K562 (cell line): ENCODE data around the gene LRRC51. TPM values are rescaled to one million over a fixed set of nuclear protein-coding genes. Genes with fewer than 3 reads are reported as not detected.

Experiments
- ETS2 ChIP-seq: IDR thresholded peaks from 2 replicates; pipeline ENCODE4 v1.6.1; 2016; ENCODE audit warnings: borderline replicate concordance, missing genetic modification characterization, mild to moderate bottlenecking, moderate library complexity, missing compliant biosample characterization; ENCODE audit not compliant: poor library complexity, severe bottlenecking
- FOXJ3 ChIP-seq: sonication (generic); formaldehyde crosslinking; IDR thresholded peaks from 2 replicates; pipeline ENCODE4 v1.4.0; 2020; ENCODE audit warnings: mild to moderate bottlenecking, missing genetic modification reagents
- FUS ChIP-seq: fragments of 200-400 bp; formaldehyde crosslinking; optimal IDR thresholded peaks from 2 replicates; pipeline ENCODE3; 2017; ENCODE audit warnings: low read depth, low read length
- GABPB2 ChIP-seq: fragments of 250-450 bp; sonication (Bioruptor Pico); conservative IDR thresholded peaks from 2 replicates; pipeline ENCODE4 v1.5.1; 2021; ENCODE audit warnings: mild to moderate bottlenecking
- GTF2F1 ChIP-seq: IDR thresholded peaks from 2 replicates; pipeline ENCODE4 v1.6.1; 2011; ENCODE audit warnings: low read depth, low read length, improper control_type of control experiment
- HDAC1 ChIP-seq, 2 experiments: fragments of 450-650 bp; IDR thresholded peaks; 2 replicates each; pipeline ENCODE4 v1.6.1; 2016 to 2017; ENCODE audit warnings: inconsistent platforms in 1 of 2, mild to moderate bottlenecking in 1 of 2, moderate library complexity in 1 of 2
- HES1 ChIP-seq: fragments of 450-650 bp; IDR thresholded peaks from 2 replicates; pipeline ENCODE4 v1.6.1; 2016; ENCODE audit warnings: low read depth, mild to moderate bottlenecking, moderate library complexity
- IRF2 ChIP-seq: sonication (generic); formaldehyde crosslinking; IDR thresholded peaks from 2 replicates; pipeline ENCODE4 v1.8.1; 2022; ENCODE audit warnings: mild to moderate bottlenecking, missing genetic modification reagents
- IRF9 ChIP-seq: fragments of 450-650 bp; IDR thresholded peaks from 2 replicates; pipeline ENCODE4 v1.6.1; 2016; ENCODE audit warnings: missing biosample characterization, missing genetic modification characterization
- KLF6 ChIP-seq: fragments of 250-450 bp; sonication (Bioruptor Pico); IDR thresholded peaks from 2 replicates; pipeline ENCODE4 v1.4.0; 2020; ENCODE audit warnings: mild to moderate bottlenecking, moderate library complexity, borderline replicate concordance
- MNT ChIP-seq, 2 experiments: fragments of 450-650 bp; conservative IDR thresholded peaks; 2 replicates each; pipeline ENCODE4 v1.6.1; 2017; ENCODE audit warnings: mild to moderate bottlenecking in 2 of 2, moderate library complexity in 2 of 2
- NELFE ChIP-seq: IDR thresholded peaks from 2 replicates; pipeline ENCODE4 v1.6.1; 2011; ENCODE audit warnings: mild to moderate bottlenecking; ENCODE audit not compliant: insufficient read depth, insufficient read length
- NFE2L1 ChIP-seq: fragments of 450-650 bp; IDR thresholded peaks from 2 replicates; pipeline ENCODE4 v1.6.1; 2016; ENCODE audit warnings: missing genetic modification characterization, low read depth, mild to moderate bottlenecking, missing compliant biosample characterization, moderate library complexity, borderline replicate concordance
- NR2F6 ChIP-seq: fragments of 450-650 bp; formaldehyde crosslinking; IDR thresholded peaks from 2 replicates; pipeline ENCODE4 v1.4.0; 2020; ENCODE audit warnings: mild to moderate bottlenecking
- PHB2 ChIP-seq: fragments of 450-650 bp; IDR thresholded peaks from 2 replicates; pipeline ENCODE4 v1.6.1; 2017; ENCODE audit warnings: low read depth
- POU5F1 ChIP-seq: fragments of 150-350 bp; IDR thresholded peaks from 2 replicates; pipeline ENCODE4 v1.6.1; 2014; ENCODE audit warnings: borderline replicate concordance, low read length, low read depth, mild to moderate bottlenecking; ENCODE audit not compliant: partially characterized antibody
- PTTG1 ChIP-seq: fragments of 450-650 bp; IDR thresholded peaks from 2 replicates; pipeline ENCODE4 v1.6.1; 2016; ENCODE audit warnings: low read depth, mild to moderate bottlenecking, missing genetic modification characterization, missing compliant biosample characterization
- TAF9B ChIP-seq: fragments of 450-650 bp; IDR thresholded peaks from 2 replicates; pipeline ENCODE4 v1.6.1; 2018; ENCODE audit warnings: mild to moderate bottlenecking; ENCODE audit not compliant: partially characterized antibody
- THRAP3 ChIP-seq: fragments of 450-650 bp; IDR thresholded peaks from 2 replicates; pipeline ENCODE4 v1.6.1; 2016; ENCODE audit warnings: mild to moderate bottlenecking, inconsistent platforms, borderline replicate concordance
- ZFP91 ChIP-seq: sonication (generic); formaldehyde crosslinking; IDR thresholded peaks from 2 replicates; pipeline ENCODE4 v1.8.0; 2022; ENCODE audit warnings: mild to moderate bottlenecking, missing genetic modification reagents
- ZNF232 ChIP-seq: sonication (generic); formaldehyde crosslinking; IDR thresholded peaks from 2 replicates; pipeline ENCODE4 v1.8.0; 2022; ENCODE audit warnings: mild to moderate bottlenecking, missing genetic modification reagents
- ZNF445 ChIP-seq: fragments of 250-450 bp; sonication (Bioruptor Pico); IDR thresholded peaks from 2 replicates; pipeline ENCODE4 v1.4.0; 2020; ENCODE audit warnings: low read depth, mild to moderate bottlenecking, moderate library complexity
- ZNF707 ChIP-seq: fragments of 250-450 bp; sonication (Bioruptor Pico); conservative IDR thresholded peaks from 2 replicates; pipeline ENCODE4 v1.8.0; 2022; ENCODE audit warnings: inconsistent platforms, mild to moderate bottlenecking, moderate library complexity
- polyA plus RNA-seq, 8 experiments: library from polyadenylated mRNA; depleted of rRNA in 4 of 8; stranded (reverse) in 5 of 8; unstranded in 3 of 8; fragments of >200 nt; fragmentation: Nextera tagmentation in 2 of 8; fragmentation: Illumina TruSeq in 1 of 8; extraction: Ambion mirVana in 2 of 8; extraction: Trizol in 1 of 8; gene quantifications; 2 replicates each; pipeline versions ENCODE4 v1.2.1 to v1.2.3, GENCODE V29; 2011 to 2014; ENCODE audit warnings: inconsistent platforms in 1 of 8, missing spikeins in 1 of 8
- total RNA-seq, 7 experiments: library from RNA; depleted of rRNA in 6 of 7; stranded (reverse); fragments of >200 nt in 6 of 7; fragmentation: Illumina TruSeq in 2 of 7; extraction: Trizol in 2 of 7; gene quantifications; 2 replicates each; pipeline versions ENCODE4 v1.2.1 to v1.2.3, GENCODE V29; 2011 to 2021; ENCODE audit warnings: low replicate concordance in 1 of 7

LRRC51 gene
- total and polyA plus RNA-seq, 9 of the 15 experiments (the other 6 are each of a cell fraction or from before 2014, with no cell fraction given), result 4.7 to 10.6 (median 5.6) TPM

- TF ChIP-seq KLF6 (CRISPR knock-in tag), result no peak
- TF ChIP-seq ZNF707 (CRISPR knock-in tag), result no peak
- 0 out of 2 replicates have a peak, but pooled peaks have one; percentile 33 for TF ChIP-seq GTF2F1
- TF ChIP-seq ZFP91 (CRISPR knock-in tag), result no peak
- TF ChIP-seq PTTG1, result no peak
- peak; percentile 9 for TF ChIP-seq POU5F1
- TF ChIP-seq IRF2 (CRISPR knock-in tag), result no peak
- TF ChIP-seq NELFE, result no peak
- no peak for TF ChIP-seq NR2F6
- no peak for TF ChIP-seq FUS
- no peak for TF ChIP-seq IRF9 (tag)
- no peak for TF ChIP-seq NFE2L1 (tag)
- TF ChIP-seq HES1, result no peak
- TF ChIP-seq HDAC1 (IDR thresholded peaks at IDR 0.05), result peak in 1 of 2 experiments; percentile 89; a peak in 2 of 4 replicates
- TF ChIP-seq ETS2 (tag), result no peak
- TF ChIP-seq ZNF445 (CRISPR knock-in tag), result no peak
- TF ChIP-seq ZNF232, result no peak
- peak; percentile 49 to 78; a peak in 2 of 4 replicates for TF ChIP-seq MNT (conservative IDR thresholded peaks at IDR 0.05)
- TF ChIP-seq FOXJ3 (CRISPR knock-in tag), result no peak
- no peak for TF ChIP-seq TAF9B
- TF ChIP-seq PHB2, result no peak
- TF ChIP-seq THRAP3, result no peak
- no peak for TF ChIP-seq GABPB2 (CRISPR knock-in tag)
Measured at GRCh38 chr11:72080326-72081183, at the start of gene LRRC51, which contains the start of gene NUMA1 (continued).
